RCC 7860 (cell line): ENCODE results near the gene DEFB123.

Experiments
- DNase-seq: peaks from one replicate; pipeline ENCODE4 v3.0.0-alpha.2; 2015; ENCODE audit warnings: low spot score
- FAIRE-seq: peaks from 2 replicates; lab custom pipeline; 2012; peaks lifted over from hg19 to GRCh38; lab: Jason Lieb, UNC

DEFB123 gene

DNA sequence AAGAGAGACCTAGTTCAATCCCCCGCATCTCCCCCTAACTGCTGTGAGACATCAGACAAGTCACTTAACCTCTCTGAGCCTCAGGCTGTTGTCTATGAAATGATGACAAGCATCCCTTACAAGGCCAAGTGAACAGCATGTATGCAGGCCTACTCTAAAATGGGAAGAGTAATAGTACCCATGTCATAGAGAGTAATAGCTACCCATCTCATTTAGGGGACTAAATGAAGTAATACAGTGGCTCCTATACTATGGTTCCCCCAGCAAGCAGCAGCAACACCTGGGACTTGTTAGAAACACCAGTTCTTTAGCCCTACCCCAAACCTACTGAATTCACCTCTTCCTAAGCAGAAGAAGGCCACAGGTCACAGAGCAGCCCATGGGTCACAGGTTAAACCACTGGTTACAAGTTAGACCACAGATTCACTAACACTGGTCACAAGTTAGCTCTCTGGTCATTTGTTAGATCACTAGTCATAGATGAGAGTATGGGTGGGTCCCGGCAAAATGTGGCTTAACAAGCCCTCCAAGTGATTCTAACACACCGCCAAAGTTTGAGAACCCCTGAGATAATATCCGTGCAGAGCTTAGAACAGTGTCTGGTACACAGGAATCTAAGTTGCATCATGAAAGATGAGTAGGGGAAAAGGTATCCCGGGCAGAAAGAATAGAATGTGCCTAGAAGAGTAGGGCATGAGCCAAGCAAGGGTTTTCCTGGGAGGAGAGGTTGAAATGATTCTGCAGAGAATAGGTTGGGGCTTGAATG is 33.1 kb downstream of the DEFB123 start:
- DNase-seq (no peak), FAIRE-seq (no peak)

- no peak for DNase-seq
- no peak for FAIRE-seq
Observed at GRCh38 chr20:31474097-31474436, 33.6 kb downstream of the DEFB123 start.

DNA sequence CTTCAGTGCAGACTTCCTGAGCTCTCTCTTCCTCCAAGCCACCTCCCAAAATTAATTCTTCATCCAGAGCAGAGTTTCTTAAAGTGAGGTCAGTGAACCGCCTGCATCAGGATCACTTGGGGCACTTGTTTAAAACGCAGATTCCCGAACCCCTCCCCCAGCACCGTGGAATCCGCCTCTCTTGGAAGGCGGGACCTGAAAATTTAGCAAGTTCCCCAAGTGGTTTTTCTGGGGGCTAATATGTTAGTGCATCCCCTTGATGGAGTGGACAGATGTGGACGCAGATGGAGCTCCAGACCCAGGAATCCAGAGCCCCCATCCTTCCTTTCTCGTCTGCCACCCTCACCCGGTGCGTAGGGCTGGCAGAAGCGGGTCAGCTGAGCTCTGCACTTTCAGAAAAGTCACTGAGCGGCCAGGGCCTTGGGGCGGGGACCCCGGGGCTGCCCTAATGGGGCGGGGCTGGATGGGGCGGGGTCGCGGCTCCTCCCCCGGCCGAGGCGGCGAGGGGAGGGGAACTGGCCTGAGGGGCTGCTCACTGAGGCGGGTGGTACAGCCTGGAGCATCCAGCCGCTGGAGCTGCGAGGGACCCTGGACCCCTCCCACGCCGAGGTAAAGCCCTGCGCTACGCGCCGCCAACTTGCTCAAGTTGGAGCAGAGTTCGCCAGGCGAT is 34.5 kb downstream of the DEFB123 start, which contains the start of the genes DEFB124 and REM1:
DEFB124 (minus strand) TSS at position 370 of the 670 bp plus-strand sequence. CDS start 2,114 bp downstream, outside the sequence.
REM1 (plus strand) TSS at position 531 of the 670 bp plus-strand sequence. CDS start 1,158 bp downstream, outside the sequence.
- DNase-seq, result no peak
- no peak for FAIRE-seq

DNA sequence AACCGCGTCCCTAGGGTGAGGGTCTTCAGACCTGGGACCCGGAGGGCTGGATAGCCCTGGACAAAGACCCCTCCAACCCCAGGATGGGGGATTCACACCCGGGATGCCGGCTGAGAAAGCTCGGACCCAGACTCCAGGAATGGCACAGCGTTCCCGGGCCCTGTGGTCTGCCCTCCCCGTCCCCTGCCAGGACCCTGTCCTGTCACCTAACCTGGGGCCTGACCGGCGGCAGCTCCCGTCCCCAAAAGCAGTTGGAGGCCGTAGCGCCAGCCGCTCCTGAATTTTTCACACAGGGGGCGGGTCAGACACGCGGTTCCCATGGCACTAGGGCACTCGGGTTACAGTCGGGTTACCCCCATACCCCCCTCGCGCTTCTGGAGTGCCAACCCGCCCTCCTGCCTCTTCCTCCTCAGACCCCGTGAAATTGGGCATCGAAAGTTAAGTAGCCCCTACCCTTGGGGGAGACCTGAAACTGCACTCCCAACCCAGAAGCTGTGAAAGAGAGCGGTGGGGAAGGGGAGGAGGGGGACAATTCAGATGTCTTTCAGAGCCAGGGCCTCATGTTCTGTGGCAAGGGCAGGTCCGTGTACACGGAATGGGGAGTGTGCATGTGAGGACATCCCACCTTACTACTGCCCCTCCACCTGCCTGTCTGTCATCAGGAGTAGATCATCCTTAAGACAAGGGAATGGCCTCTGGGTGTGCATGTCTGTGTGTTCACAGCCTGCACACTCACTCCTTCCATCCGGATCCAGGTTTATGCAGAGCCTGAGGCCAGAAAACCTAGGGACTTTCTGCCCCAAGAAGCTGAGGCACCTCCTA is 35.3 kb downstream of the DEFB123 start:
- DNase-seq (no peak), FAIRE-seq (no peak)

- no peak for DNase-seq
- no peak for FAIRE-seq
Observed at GRCh38 chr20:31476294-31476585, 35.8 kb downstream of the DEFB123 start.

GRCh38 chr20:31476643-31477215 is 36.3 kb downstream of the DEFB123 start:
- FAIRE-seq, result no peak
- DNase-seq, result peak; percentile 20

- FAIRE-seq, result no peak
Observed at GRCh38 chr20:31484001-31484400, 43.6 kb downstream of the DEFB123 start.

GRCh38 chr20:31485450-31486339 is 45.3 kb downstream of the DEFB123 start:
- FAIRE-seq, result no peak

More at GRCh38 chr20:31484001-31484400, 43.6 kb downstream of the DEFB123 start:
- no peak for DNase-seq

DNA sequence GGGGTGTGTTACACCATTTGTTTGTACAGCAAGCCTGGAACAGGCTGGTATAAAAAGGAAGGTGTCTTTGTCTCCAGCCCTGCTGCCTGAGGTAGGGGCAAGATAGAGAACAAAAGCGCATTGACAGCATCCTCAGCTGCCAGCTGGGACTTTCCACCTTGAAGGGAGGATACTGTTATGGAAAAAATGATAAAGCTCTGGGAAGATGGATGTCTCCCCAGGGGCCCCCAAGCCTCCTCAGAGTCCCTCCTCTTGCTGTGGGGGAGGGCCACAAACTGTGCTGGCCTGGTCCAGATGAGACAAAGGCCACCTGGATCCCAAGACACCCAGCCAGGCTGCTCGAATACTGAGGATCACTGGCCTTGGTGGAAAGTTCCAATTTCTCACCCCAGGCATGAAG is 47.7 kb downstream of the DEFB123 start:
- FAIRE-seq (no peak), DNase-seq (no peak)

More at GRCh38 chr20:31485450-31486339, 45.3 kb downstream of the DEFB123 start:
- no peak for DNase-seq

- DNase-seq (no peak), FAIRE-seq (no peak)
Observed at GRCh38 chr20:31489152-31489551, 48.7 kb downstream of the DEFB123 start.

DNA sequence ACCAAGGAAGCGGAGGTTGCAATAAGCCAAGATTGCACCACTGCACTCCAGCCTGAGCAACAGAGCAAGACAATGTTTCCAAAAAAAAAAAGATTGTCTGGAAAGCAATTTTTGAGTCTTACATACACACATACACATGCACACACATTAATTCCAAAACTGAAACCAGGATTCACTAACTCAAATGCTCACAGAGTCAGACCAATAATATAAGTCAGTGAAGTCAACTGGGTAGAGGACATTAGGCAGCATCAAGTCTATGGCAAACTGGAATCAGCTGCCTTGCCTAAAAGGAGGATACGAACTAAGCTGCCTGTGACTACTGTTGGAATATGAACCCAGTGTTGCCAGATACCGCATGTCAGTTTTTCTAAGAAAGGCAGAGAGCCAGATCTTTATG is 50.3 kb downstream of the DEFB123 start:
- no peak for DNase-seq
- FAIRE-seq, result no peak

- FAIRE-seq (no peak), DNase-seq (peak; percentile 35)
Observed at GRCh38 chr20:31494131-31494530, 53.7 kb downstream of the DEFB123 start.

- DNase-seq, result no peak
- no peak for FAIRE-seq
Observed at GRCh38 chr20:31496761-31497295, 56.4 kb downstream of the DEFB123 start.

GRCh38 chr20:31497838-31498540 is 57.6 kb downstream of the DEFB123 start:
- DNase-seq (no peak), FAIRE-seq (no peak)
